Right ventricle myocardium inferior (tissue), 1 donor: ENCODE results near the gene RAPH1. TPM values are rescaled to one million over a fixed set of nuclear protein-coding genes. Genes with fewer than 3 reads are reported as not detected.
"Not testable (repeated sequence)": the region's sequence is repeated elsewhere in the genome, so short reads cannot be mapped to it uniquely, and the experiment has no call there.

Experiments used
- ATAC-seq: fragments of 200-7000 bp; cut with Tn5 transposase; one replicate; pipeline ENCODE4 v1.9.1; 2020; ENCODE audit warnings: mild to moderate bottlenecking, moderate library complexity
- DNase-seq: peaks from one replicate; pipeline ENCODE4 v3.0.0; 2021; ENCODE audit errors: missing footprints
- intact Hi-C: fragments of 100-400 bp; cut with DNase I; formaldehyde crosslinking; loops from one replicate; pipeline ENCODE4 v1.11.0; 2022
- total RNA-seq: library from RNA; stranded (reverse); fragmentation: NEBNext Ultra II Directional; extraction: Animal tissue kit (Norgen Biotek cat#: 25700); gene quantifications from one replicate; pipeline ENCODE4 v1.2.1, GENCODE V29; 2021
- donor health status: DM: no; HTN: yes; CAD: no; lungs with severe emphysema.

RAPH1 gene
- total RNA-seq, 1 donor from 2014 or later, result 15.1 TPM

DNA sequence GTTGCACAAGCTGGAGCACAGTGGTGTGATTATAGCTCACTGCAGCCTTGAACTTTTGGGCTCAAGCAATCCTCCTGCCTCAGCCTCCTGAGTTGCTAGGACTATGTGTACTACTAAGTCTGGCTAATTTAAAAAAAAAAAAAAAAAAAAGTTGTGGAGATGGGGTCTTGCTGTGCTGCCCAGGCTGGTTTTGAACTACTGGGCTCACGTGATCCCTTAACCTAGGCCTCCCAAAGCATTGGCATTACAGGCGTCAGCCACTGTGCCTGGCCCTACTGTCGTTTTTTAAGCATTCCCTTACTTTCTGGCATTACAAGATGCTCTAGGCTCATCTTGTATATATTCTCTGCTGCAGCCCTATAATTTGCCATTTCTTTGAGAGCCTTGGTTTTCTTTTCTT lies 88.3 kb downstream of the RAPH1 start:
- intact Hi-C loops, result loop anchor here (5.0 kb wide), 1 partner anchor 209 kb away; the partner anchor contains the start of gene CYP20A1
- ATAC-seq (no peak), DNase-seq (no peak)

DNA sequence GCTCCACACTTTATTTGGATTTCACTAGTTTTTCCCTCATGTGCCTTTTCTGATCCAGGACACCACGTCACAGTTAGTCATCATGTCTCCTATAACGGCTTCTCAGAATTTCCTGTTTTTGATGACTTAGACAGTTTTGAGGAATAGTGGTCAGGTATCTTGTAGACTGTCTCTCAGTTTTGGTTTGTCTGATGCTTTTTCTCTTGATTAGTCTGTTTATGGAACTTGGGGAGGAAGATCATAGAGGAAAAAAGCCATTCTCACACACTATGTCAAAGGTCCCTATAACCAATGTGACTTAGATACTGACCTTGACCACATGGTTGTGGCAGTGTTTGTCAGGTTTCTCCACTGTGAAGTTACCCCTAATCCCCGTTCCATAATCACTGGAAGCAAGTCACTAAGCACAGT lies 89.0 kb downstream of the RAPH1 start:
- ATAC-seq (no peak), DNase-seq (no peak)
- intact Hi-C loops, result loop anchor here (5.0 kb wide), 1 partner anchor 209 kb away; the partner anchor contains the start of gene CYP20A1

DNA sequence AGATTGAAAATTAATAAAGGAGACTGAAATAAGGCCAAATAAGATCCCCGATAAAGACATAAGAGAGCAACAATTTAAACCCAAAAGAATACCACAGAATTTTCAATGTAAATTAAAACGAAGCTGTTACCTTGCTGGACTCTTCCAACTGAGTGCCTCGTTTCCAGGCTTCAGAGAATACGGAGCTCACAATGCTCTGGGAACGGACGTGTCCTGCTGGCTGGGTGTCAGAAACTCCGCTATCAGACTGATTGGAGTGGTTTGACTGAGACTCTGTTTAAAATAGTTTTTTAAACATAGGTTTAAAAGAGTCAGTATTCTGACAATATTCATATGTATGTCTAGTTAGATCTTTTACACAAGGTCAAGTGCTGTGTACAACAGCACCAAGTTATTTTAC lies 90.4 kb downstream of the RAPH1 start:
- DNase-seq (no peak), ATAC-seq (peak; percentile 67)
- intact Hi-C loops, result loop anchor here (5.0 kb wide), 1 partner anchor 207 kb away; the partner anchor contains the start of gene CYP20A1

DNA sequence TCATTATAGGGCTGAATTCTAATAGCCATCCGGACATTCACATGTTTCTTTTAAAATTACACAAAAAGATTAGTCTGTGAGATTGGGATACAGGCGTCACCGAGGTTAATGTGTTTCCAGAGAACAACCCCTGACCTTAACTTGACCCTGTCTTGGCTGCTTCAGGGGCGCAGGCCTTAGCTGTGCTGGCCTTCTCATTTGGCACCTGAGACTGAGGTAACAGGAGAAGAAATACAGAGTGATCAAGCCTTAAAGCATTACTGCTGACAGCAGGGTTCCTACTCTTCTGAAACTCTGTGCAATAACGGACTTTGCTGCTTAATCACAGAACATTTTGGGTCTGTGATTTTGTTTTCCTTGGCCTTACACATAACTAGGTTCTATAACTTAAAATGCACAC lies 92.6 kb downstream of the RAPH1 start:
- intact Hi-C loops, result no loop called here
- ATAC-seq (peak; percentile 26), DNase-seq (no peak)

DNA sequence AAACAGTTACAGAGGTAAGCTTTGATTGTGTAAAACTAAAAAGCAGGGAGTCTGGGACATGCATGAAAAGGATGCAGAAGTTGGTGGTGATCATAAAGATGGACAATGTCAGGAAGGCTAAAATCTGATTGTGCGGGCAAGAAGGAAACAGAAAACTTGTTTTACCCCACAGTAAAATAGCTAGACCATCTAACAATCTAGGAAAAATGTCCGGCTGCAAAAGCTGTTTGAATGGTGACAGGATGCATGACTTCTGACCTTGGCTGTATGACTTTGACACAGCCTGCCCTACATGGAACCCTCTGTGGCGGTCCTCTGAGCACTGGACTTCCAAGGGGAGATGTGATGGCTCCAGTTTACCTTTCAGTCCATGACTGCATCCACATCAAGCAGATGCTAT lies 93.6 kb downstream of the RAPH1 start:
- no peak for DNase-seq
- intact Hi-C loops, result no loop called here
- no peak for ATAC-seq

DNA sequence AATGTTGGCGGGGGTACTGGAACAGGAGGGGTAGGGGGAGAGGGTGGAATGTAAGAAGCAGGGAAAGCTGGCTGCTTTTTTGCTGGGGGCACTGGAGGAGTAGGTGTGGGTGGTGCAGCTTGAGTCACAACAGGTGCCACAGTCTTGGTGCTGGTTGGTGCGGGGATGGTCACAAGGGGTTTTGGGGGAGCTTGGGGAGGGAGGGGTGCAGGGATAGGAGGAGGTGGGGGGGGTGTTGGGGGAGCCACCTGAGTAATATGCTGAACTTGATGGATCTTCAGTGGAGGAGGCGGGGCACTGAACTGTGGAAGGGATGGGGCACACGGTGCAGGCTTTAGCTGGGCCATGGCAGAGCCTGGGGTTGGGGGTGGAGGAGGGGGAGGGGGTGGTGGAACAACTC lies 94.4 kb downstream of the RAPH1 start:
- intact Hi-C loops, result no loop called here
- ATAC-seq (no peak), DNase-seq (no peak)

DNA sequence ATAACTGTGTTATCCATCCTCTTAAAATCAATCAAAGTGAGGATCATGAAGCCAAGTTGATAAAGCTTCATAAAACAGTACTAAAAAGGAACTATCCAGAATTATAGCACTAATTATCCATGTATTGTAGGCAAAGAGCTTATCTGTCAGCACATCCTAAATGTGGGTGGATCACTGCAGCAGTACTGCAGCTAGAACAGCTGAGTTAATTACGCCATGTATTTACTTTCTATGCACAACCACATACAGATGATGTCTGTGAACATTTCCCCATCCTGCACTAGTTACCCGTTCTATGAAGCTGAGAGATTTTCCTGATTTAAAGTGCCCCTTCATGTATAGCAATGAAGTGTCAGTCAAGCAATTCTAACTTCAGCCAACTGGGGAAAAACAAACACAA lies 96.6 kb downstream of the RAPH1 start:
- DNase-seq (no peak), ATAC-seq (no peak)
- intact Hi-C loops, result no loop called here

DNA sequence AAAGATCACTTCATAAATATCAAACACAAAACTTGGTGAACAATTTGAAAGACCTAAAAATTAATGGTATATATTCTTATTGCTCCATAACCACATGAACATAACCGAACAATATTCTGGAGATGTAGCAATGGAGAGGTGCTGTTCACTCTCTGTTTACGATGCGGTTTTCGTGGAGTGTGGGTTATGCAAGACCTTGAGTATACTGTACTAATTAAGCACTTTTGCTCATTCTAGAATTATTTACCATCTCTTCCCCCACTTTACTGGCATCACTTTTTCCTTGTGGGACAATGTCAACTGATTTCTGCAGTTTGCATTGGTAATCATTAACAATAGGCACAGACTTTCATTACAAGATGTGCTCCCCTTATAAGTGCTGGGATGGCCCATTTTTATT lies 97.6 kb downstream of the RAPH1 start:
- ATAC-seq, result no peak
- intact Hi-C loops, result no loop called here
- no peak for DNase-seq

DNA sequence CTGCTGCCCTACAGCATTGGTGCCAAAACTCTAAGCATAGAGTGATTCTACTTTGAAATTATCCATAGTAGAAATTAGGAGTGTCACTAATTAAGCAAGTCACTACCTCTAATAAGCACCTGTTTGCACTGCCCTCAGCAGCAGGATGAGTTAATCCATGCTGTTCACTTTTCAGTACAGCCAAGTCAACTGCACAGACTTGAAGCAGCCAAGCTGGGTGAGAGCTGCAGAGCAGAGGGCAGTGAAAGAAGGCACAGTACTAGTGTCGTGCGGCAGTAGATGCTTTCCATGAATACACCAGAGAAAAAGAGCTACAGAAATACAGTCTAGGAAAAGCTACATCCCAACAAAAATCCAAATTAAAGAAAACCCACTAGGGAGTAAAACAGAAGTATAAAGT lies 98.6 kb downstream of the RAPH1 start:
- intact Hi-C loops, result no loop called here
- ATAC-seq, result no peak
- no peak for DNase-seq

DNA sequence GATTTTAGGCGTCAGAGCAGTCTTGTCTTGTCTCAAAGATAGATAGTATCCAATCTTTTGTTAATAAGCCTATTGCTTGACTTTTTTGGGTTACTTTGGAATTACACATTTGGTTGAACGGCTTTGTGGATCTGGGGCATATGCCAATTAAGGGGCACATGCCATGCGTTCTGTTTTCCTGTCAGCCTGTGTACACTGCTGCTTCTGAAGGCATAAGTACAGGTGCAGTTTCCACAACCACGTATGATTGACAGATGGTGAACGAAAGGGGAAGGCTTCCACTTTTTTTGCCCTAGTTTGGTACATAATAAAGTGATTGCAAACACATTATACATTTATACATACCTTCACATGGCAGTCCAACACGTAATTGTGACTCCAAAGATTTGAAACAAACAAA lies 102.3 kb downstream of the RAPH1 start:
- DNase-seq, result no peak
- intact Hi-C loops, result no loop called here
- ATAC-seq, result no peak

DNA sequence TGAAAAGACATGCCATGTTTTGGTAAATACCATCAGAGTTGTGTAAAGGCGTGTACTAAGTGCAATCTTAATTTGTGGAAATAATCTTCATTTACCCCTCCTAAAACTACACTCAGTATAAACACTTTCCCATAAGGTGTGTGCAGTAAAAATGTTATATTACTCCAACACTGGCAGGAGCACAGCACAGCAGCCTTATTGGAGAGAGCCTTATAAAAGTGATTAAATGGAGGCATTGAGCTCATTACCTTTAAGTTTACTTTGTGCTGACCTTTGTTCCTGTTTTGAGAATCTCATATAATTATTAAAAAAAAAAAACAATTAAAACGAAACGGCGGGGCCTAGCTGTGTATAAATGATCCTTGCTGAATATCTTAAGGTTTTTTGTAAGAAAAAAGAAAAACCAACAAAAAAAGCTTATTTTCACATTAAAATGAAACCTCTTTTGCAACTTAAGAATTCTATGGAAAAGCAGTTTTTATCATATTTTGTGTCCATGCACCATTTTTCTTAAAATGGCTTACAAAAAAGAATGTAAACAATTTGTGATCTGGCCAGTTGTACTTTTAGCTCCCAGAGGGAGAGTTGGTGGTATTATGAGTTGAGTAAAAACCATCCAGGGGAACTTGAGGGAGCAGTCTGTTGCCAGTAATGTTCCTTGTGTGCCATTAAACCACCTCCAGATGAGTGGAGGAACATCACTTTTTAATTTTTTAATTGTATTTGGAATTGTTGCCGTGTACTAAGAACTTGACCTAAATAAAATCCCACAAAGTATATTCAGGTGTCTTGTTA lies 103.5 kb downstream of the RAPH1 start:
- DNase-seq (no peak), ATAC-seq (no peak)
- intact Hi-C loops, result no loop called here

DNA sequence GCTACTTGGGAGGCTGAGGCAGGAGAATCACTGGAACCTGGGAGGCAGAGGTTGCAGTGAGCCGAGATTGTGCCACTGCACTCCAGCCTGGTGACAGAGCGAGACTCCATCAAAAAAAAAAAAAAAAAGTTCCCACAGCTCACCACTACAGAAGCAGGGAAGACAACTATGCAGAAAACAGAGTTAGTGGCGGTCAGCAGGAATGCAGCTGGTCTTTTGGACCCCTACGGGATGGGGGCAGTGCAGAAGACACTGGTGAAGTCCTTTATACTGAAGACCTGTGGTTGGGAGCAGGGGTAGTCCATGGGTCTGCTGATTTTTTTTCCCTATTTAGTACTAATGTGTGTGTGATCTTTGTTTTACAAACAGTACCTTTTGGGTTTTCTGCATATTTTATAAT lies 105.5 kb downstream of the RAPH1 start:
- intact Hi-C loops, ATAC-seq, DNase-seq: not testable (repeated sequence)

DNA sequence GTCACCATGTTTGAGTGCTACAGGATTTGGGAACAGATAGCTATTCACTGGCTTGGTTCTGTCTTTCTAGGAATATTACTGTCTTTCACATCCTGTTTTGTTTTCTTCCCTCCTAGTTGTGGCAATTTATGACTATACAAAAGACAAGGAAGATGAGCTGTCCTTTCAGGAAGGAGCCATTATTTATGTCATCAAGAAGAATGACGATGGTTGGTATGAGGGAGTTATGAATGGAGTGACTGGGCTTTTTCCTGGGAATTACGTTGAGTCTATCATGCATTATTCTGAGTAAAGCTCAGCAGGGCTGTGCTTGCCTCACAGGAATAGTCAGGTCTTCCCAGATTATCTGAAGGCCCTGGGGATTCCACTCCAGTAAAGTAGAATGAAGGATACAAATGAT lies 108.0 kb downstream of the RAPH1 start:
- no peak for DNase-seq
- intact Hi-C loops, result no loop called here

DNA sequence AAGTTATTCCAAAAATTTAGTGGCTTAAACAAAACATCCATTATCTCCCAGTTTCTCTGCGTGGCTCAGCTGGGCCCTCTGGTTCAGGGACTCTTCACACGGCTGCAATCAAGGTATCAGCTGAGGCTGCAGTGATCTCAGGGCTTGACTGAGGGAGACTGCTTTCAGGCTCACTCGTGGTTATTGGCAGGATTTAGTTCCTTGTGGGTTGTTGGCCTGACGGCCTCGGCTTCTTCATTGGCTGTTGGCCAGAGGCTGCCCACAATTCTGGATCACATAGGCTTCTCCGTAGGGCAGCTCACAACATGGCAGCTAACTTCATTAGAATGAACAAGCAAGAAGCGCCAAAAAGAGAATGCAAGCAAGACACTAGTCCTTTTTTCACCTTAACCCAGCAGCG lies 116.8 kb downstream of the RAPH1 start:
- DNase-seq (no peak), ATAC-seq (no peak)
- intact Hi-C loops, result no loop called here

More for the DNA sequence above, 108.0 kb downstream of the RAPH1 start:
- no peak for ATAC-seq

DNA sequence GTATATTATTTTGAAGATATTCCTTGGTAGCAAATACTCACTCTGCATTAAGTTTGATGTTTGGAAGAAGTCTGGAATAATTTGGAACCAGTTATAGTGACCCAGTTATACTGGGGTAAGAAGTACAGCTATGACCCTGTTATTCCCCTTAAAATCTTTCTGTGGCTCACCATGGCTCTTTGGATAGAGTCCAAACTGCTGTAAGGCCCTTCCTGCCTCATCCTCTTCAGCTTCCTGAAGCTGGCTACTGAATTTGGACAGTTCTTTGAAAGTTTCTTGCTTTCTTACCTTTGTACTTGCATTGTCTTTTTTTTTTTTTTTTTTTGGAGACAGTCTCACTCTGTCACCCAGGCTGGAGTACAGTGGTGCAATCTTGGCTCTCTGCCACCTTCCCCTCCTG lies 121.3 kb downstream of the RAPH1 start:
- DNase-seq (no peak), ATAC-seq (no peak)
- intact Hi-C loops, result loop anchor here (5.0 kb wide), 1 partner anchor 86 kb away; the partner anchor contains the start of gene ABI2

DNA sequence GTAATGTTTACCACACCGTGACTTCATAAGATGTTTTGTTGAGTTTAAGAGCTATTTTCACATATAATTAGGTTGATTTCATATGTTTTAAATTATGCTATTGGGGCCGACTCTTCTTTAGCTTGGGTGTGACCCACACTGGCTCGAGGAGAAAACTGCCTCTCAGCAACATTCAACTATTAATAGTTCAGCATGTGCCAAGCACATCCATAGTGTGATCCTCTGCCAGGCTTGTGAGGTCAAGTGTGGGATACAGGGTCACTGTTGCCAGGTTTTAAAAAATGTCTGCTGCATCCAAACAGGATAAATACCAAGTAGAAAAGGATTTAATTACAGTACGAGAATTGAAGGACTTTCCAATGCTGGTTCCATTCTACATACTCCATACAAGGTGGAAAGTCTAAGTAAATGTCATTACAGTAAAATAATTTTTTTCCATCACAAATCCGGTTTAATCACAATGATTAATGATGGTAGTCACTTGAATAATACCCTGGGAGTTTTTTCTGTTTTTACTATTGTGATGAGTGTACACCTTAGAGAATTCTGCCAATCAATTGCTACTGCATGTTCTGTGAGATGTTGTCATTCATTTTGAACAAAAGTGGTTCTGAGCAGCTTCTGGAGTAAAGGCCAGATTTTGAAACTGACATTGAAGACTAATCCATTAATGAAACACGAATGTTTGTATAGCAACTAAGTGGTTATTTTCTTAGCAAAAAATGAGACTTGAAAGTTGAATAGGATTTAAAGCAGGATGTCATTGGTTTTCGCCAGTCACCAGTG lies 122.4 kb downstream of the RAPH1 start:
- DNase-seq (no peak), ATAC-seq (peak; percentile 94)
- intact Hi-C loops, result loop anchor here (5.0 kb wide), 1 partner anchor 85 kb away; the partner anchor contains the start of gene ABI2

DNA sequence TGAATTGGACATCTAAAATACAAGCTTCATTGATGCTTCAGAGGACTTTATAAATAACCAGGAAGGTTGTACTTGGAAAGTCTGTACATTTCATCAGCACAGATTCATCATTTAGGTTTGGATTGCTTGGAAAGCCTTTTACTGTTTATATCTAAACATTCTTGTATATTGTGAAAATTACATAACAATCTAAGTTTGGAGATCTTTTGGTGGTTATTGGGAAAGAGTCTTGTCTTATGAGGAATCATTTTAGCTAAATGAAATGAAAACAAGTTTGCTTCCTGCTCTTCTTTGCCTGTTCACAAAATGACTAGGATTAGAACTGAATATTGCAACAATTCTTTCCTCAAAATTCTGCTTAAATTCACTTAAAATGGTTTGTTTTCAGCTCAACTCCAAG lies 127.6 kb downstream of the RAPH1 start:
- no peak for DNase-seq
- no peak for ATAC-seq
- intact Hi-C loops, result no loop called here

DNA sequence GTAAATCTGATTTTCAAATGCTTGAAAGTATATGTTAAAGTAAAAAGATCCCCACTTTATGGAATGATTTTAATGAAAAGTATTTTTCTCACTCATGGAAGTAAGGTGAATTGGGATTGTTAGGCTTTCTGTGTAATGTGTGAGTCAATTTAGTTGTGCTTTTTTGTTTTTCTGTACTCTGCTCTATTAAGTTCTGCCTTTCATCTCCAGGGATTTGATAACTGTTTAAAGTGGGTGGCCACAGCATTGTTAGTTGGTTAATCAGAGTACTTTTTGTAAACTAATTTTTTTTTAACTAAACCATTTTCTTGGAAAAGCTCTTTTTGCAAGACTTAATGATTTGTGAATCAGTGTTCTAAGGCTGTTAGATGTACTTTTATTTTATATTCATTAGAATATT lies 130.1 kb downstream of the RAPH1 start:
- ATAC-seq, result no peak
- DNase-seq, result no peak
- intact Hi-C loops, result no loop called here

DNA sequence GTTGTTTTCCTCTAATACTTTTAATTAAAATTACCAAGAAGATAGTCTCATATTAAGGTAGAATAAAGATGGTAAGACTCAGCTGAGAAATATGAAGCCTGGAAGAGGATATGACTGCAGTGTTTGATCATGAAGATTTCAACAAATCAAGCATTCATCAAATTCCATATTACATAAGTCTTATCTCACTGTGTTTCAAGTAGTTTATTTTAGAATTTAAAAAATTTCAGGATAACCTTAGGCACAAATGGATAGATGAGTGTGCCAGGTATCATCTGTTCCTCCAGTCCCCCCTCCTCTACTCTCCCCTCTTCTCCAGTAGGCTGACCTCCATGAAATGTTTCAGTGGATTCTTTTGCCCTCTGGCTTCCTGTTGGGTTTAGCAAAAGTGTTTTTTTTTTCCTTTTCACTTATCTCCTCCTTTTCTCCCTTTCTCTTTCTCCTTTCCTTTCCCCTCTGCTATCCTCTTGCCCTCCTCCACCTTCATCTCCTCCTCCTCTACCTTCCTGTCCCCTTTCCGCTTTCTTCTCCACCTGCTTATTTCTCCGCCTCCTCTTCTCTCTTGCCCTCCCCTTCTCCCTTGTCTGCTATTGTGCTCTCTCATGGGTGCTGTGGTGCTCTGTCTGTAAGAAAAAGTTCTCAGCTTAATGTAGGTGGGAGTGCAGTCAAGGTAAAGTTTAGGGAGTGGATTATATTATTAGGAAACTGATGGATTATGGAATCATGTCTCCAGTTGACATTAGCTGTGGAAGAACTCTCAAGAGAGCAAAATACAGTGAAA lies 134.1 kb downstream of the RAPH1 start:
- ATAC-seq (no peak), DNase-seq (no peak)
- intact Hi-C loops, result no loop called here
